ENCODE results near the gene NACC2. TPM values are rescaled to one million over a fixed set of nuclear protein-coding genes. Genes with fewer than 3 reads are reported as not detected.

Gene NACC2
- total RNA-seq, 1 experiment from 2014 or later: 62.0 TPM

DNA sequence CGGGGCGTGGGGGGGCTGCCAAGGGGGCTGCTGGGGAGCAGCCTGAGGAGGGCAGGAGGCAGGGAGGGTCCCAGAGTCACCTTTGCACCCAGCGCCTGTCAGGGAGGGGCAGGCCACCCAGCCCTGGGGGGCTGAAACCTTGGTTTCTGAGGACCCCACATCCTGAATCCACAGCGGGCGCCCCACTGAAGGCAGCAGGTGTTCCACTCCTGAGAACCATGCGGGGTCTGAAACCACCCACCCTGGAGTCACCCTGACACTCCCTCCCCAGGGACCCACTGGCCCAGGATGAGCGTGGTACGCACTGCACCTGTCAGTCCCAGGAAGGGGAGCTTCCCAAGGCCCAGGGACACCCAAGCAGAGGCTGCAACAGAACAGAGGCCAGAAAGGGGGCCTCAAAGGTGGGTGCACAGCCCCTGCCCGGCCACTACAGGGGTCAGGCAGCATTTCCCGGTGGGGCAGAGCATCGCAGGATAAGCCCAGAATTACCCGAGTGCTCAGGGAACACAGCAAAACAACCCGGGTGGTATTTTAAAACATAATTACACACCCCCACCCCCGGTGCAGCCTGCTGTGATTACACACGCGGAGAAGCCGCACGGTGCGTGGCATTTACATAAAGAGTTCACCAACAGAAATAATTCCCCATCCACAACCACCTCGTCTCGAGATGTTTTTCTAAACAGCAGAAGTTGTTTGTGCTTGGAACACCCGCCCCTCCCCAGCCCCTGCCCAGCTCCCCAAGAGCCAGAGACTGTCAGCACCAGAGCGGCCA lies 76.6 kb downstream of the NACC2 start:
- in situ Hi-C loops (cut with HindIII; ENCODE audit: low pct_unique_long_range_greater_than_20kb, low sequenced_read_pairs): no loop called here
- H3K4me1 ChIP-seq (ENCODE audit: control insufficient read depth, insufficient read depth, low read length): no peaks in the 10 kb centered on the region; the same call in 1 of the 2 replicates
- ATAC-seq (no peak), DNase-seq (ENCODE audit: low read depth, low spot score) (no peak)
- ChIA-PET CTCF (no interaction called here), POLR2A (no interaction called here)
- no TSS peak for BruUV-seq (replicated peaks)
- intact Hi-C loops (cut with micrococcal nuclease; ENCODE audit: unreplicated experiment): no loop called here
- no peak overlapping the region for H3K27ac ChIP-seq (ENCODE audit: low read length)
- no peak overlapping the region for H3K4me3 ChIP-seq (ENCODE audit: low read depth in 2 of 2, low read length in 2 of 2)
- TF ChIP-seq SIN3A (IDR thresholded peaks at IDR 0.05; ENCODE audit: borderline replicate concordance, insufficient read depth, low read depth, low read length) (no peak), POLR2AphosphoS5 (IDR thresholded peaks at IDR 0.05; ENCODE audit: low read depth, low read length) (no peak), TCF7L2 (IDR thresholded peaks at IDR 0.05; ENCODE audit: low read depth, low read length) (no peak)
- TF ChIP-seq, protein P1, sequence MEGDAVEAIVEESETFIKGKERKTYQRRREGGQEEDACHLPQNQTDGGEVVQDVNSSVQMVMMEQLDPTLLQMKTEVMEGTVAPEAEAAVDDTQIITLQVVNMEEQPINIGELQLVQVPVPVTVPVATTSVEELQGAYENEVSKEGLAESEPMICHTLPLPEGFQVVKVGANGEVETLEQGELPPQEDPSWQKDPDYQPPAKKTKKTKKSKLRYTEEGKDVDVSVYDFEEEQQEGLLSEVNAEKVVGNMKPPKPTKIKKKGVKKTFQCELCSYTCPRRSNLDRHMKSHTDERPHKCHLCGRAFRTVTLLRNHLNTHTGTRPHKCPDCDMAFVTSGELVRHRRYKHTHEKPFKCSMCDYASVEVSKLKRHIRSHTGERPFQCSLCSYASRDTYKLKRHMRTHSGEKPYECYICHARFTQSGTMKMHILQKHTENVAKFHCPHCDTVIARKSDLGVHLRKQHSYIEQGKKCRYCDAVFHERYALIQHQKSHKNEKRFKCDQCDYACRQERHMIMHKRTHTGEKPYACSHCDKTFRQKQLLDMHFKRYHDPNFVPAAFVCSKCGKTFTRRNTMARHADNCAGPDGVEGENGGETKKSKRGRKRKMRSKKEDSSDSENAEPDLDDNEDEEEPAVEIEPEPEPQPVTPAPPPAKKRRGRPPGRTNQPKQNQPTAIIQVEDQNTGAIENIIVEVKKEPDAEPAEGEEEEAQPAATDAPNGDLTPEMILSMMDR (IDR thresholded peaks at IDR 0.05): no peak
- TF ChIP-seq, protein P2, sequence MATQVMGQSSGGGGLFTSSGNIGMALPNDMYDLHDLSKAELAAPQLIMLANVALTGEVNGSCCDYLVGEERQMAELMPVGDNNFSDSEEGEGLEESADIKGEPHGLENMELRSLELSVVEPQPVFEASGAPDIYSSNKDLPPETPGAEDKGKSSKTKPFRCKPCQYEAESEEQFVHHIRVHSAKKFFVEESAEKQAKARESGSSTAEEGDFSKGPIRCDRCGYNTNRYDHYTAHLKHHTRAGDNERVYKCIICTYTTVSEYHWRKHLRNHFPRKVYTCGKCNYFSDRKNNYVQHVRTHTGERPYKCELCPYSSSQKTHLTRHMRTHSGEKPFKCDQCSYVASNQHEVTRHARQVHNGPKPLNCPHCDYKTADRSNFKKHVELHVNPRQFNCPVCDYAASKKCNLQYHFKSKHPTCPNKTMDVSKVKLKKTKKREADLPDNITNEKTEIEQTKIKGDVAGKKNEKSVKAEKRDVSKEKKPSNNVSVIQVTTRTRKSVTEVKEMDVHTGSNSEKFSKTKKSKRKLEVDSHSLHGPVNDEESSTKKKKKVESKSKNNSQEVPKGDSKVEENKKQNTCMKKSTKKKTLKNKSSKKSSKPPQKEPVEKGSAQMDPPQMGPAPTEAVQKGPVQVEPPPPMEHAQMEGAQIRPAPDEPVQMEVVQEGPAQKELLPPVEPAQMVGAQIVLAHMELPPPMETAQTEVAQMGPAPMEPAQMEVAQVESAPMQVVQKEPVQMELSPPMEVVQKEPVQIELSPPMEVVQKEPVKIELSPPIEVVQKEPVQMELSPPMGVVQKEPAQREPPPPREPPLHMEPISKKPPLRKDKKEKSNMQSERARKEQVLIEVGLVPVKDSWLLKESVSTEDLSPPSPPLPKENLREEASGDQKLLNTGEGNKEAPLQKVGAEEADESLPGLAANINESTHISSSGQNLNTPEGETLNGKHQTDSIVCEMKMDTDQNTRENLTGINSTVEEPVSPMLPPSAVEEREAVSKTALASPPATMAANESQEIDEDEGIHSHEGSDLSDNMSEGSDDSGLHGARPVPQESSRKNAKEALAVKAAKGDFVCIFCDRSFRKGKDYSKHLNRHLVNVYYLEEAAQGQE (IDR thresholded peaks at IDR 0.05; ENCODE audit: insufficient read depth in 1 of 2, low read depth in 2 of 2, low read length in 1 of 2): no peak
- H3K27me3 ChIP-seq (ENCODE audit: control insufficient read depth, insufficient read depth, low read length): no peaks in the 10 kb centered on the region
- no peaks in the 10 kb centered on the region for H3K9me3 ChIP-seq (ENCODE audit: control insufficient read depth, insufficient read depth, low read depth, low read length)
- H3K36me3 ChIP-seq (ENCODE audit: control insufficient read depth, insufficient read depth, low read length): no peaks in the 10 kb centered on the region

DNA sequence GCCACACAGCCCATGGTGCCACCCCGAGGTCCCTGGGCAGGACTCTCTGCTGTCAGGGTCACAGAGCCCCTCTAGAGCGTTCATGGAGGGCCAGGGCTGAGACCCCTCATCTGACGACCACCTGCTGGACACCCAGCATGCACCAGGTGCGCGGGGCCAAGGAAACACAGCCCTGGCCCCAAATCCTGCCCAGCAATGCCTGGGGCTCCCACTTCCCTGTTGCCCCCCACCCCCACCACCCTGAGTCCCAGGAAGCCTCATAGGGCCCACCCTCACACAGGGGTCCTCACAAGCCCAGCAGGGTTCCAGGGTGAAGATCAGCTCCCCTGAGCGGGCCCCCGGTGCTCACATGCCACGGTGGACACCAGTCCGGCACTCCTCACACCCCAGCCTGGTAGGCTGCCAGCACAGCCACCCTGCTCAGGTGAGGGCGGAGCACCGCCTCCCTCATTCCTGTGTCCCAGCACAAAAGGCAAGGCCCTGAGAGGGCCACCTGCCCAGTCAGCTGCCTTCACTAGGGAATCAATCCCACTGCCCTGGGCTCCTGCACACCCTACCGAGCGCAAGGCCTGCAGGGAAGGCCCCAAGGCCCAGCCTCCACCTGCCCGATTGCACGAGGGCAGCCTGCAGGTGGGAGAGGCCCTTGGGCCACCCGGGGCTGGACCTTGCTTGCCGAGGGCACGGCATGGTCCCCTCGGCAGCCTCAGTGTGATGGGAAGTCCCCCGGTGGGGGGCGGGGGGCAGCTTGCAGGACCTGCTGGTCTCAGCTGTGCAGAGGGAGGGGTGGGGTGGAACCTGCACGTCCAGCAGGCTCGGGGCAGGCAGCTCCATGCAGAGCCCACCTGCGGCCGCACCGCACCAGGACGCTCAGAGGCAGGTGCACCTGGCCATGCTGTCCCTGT lies 77.5 kb downstream of the NACC2 start:
- intact Hi-C loops (cut with micrococcal nuclease; ENCODE audit: unreplicated experiment): no loop called here
- Histone ChIP-seq H3K9me3 (ENCODE audit: control insufficient read depth, insufficient read depth, low read depth, low read length) (no peaks in the 10 kb centered on the region), H3K27me3 (ENCODE audit: control insufficient read depth, insufficient read depth, low read length) (no peaks in the 10 kb centered on the region), H3K27ac (ENCODE audit: low read length) (no peak overlapping the region), H3K4me1 (ENCODE audit: control insufficient read depth, insufficient read depth, low read length) (no peaks in the 10 kb centered on the region; the same call in 1 of the 2 replicates), H3K4me3 (ENCODE audit: low read depth in 2 of 2, low read length in 2 of 2) (no peak overlapping the region), H3K36me3 (ENCODE audit: control insufficient read depth, insufficient read depth, low read length) (no peaks in the 10 kb centered on the region)
- ATAC-seq: no peak
- CTCF ChIA-PET: no interaction called here
- DNase-seq (ENCODE audit: low read depth, low spot score): no peak
- TF ChIP-seq TCF7L2 (IDR thresholded peaks at IDR 0.05; ENCODE audit: low read depth, low read length) (no peak), SIN3A (IDR thresholded peaks at IDR 0.05; ENCODE audit: borderline replicate concordance, insufficient read depth, low read depth, low read length) (no peak), POLR2AphosphoS5 (IDR thresholded peaks at IDR 0.05; ENCODE audit: low read depth, low read length) (no peak)
- TF ChIP-seq, protein P1 (IDR thresholded peaks at IDR 0.05): no peak
- TF ChIP-seq, protein P2 (IDR thresholded peaks at IDR 0.05; ENCODE audit: insufficient read depth in 1 of 2, low read depth in 2 of 2, low read length in 1 of 2): no peak
- in situ Hi-C loops (cut with HindIII; ENCODE audit: low pct_unique_long_range_greater_than_20kb, low sequenced_read_pairs): no loop called here
- POLR2A ChIA-PET: no interaction called here
- no TSS peak for BruUV-seq (replicated peaks)
